A673 (cell line): ENCODE measurements around the gene RNF180. TPM values are rescaled to one million over a fixed set of nuclear protein-coding genes. Genes with fewer than 3 reads are reported as not detected.

ENCODE experiments used
- BruUV-seq: library from RNA; stranded (reverse); fragments of 400-500 nt; replicated peaks from 2 replicates; lab custom pipeline; 2021; lab: Mats Ljungman, UMichigan
- CTCF ChIA-PET: fragments of 300-600 bp; sonication (Branson Sonifier 250); formaldehyde crosslinking; loops from one replicate; lab custom pipeline; 2022; ENCODE audit warnings: antibody characterized with exemption; lab: Charles Lee
- POLR2A ChIA-PET: fragments of 300-600 bp; sonication (Branson Sonifier 250); formaldehyde crosslinking; loops from one replicate; lab custom pipeline; 2022; ENCODE audit warnings: antibody characterized with exemption; ENCODE audit not compliant: low non-redundant PET; lab: Charles Lee
- DNase-seq: peaks from one replicate; pipeline ENCODE4 v3.0.0-alpha.2; 2015; ENCODE audit warnings: low spot score
- H3K27ac ChIP-seq: fragments of 200-600 bp; sonication (generic); 2 replicates; pipeline ENCODE4 v1.5.1; 2016; ENCODE audit warnings: mixed run types, low read depth, mild to moderate bottlenecking, mixed read lengths, antibody characterized with exemption, low read length; ENCODE audit not compliant: poor library complexity, severe bottlenecking
- H3K27me3 ChIP-seq: fragments of 200-600 bp; sonication (generic); replicated peaks from 2 replicates; pipeline ENCODE4 v1.6.1; 2017; ENCODE audit warnings: mixed run types, low read depth, mild to moderate bottlenecking, mixed read lengths, antibody characterized with exemption, low read length; ENCODE audit not compliant: insufficient read depth, poor library complexity
- H3K36me3 ChIP-seq: fragments of 200-600 bp; sonication (generic); 2 replicates; pipeline ENCODE4 v1.6.1; 2016; ENCODE audit warnings: mixed run types, mild to moderate bottlenecking, mixed read lengths, antibody characterized with exemption, low read length; ENCODE audit not compliant: insufficient read depth, poor library complexity, severe bottlenecking
- H3K4me1 ChIP-seq: fragments of 200-600 bp; sonication (generic); 2 replicates; pipeline ENCODE4 v1.6.1; 2017; ENCODE audit warnings: mixed run types, mild to moderate bottlenecking, mixed read lengths, antibody characterized with exemption, low read length; ENCODE audit not compliant: insufficient read depth, poor library complexity, severe bottlenecking
- H3K4me3 ChIP-seq: fragments of 200-600 bp; sonication (generic); 2 replicates; pipeline ENCODE4 v1.5.1; 2016; ENCODE audit warnings: low read depth, mixed run types, mild to moderate bottlenecking, mixed read lengths, low read length; ENCODE audit not compliant: poor library complexity, severe bottlenecking
- H3K9me3 ChIP-seq: fragments of 200-600 bp; sonication (generic); 2 replicates; pipeline ENCODE4 v1.6.1; 2016; ENCODE audit warnings: mixed run types, low read depth, mild to moderate bottlenecking, mixed read lengths, antibody characterized with exemption, low read length; ENCODE audit not compliant: poor library complexity, severe bottlenecking
- CTCF ChIP-seq: fragments of 300-800, 200-600 bp; sonication (generic); conservative IDR thresholded peaks from 2 replicates; pipeline ENCODE4 v1.5.1; 2017; ENCODE audit warnings: low read depth, mild to moderate bottlenecking, antibody characterized with exemption, low read length, moderate library complexity, mixed read lengths
- EZH2 ChIP-seq: fragments of 200-600 bp; sonication (generic); IDR thresholded peaks from 2 replicates; pipeline ENCODE4 v1.6.1; 2017; ENCODE audit warnings: borderline replicate concordance, low read depth, mild to moderate bottlenecking, mixed read lengths, antibody characterized with exemption, low read length; ENCODE audit not compliant: poor library complexity, severe bottlenecking
- intact Hi-C: fragments of 100-400 bp; cut with micrococcal nuclease; formaldehyde crosslinking; loops from one replicate; pipeline ENCODE4 v1.10.0; 2022; ENCODE audit not compliant: unreplicated experiment
- total RNA-seq: library from RNA; stranded (reverse); gene quantifications from 2 replicates; pipeline ENCODE4 v1.2.3, GENCODE V29; 2021

Gene RNF180
- total RNA-seq, 1 experiment from 2014 or later: 0.67 TPM

GRCh38 chr5:64149857-64150521 is 15.7 kb upstream of the RNF180 start:
- H3K36me3 ChIP-seq: no peaks in the 10 kb centered on the region
- BruUV-seq: no TSS peak
- H3K27ac ChIP-seq: no peak overlapping the region
- H3K27me3 ChIP-seq: no peaks in the 10 kb centered on the region
- no peak overlapping the region for H3K4me3 ChIP-seq
- no peaks in the 10 kb centered on the region for H3K9me3 ChIP-seq
- intact Hi-C loops: loop anchor here (2.0 to 10.0 kb wide), 3 partner anchors 57 to 635 kb away; no protein-coding TSS in a partner anchor
- ChIA-PET POLR2A (no interaction called here), CTCF (no interaction called here)
- TF ChIP-seq EZH2 (no peak), CTCF (no peak)
- no peak for DNase-seq
- H3K4me1 ChIP-seq: no peaks in the 10 kb centered on the region

GRCh38 chr5:64156261-64156660 is 9.4 kb upstream of the RNF180 start:
- Histone ChIP-seq H3K27me3 (peaks cover 2% of the 10 kb centered on the region), H3K4me3 (no peak overlapping the region), H3K9me3 (no peaks in the 10 kb centered on the region), H3K36me3 (no peaks in the 10 kb centered on the region), H3K27ac (no peak overlapping the region), H3K4me1 (no peaks in the 10 kb centered on the region)
- BruUV-seq: no TSS peak
- ChIA-PET CTCF (no interaction called here), POLR2A (no interaction called here)
- intact Hi-C loops: no loop called here
- TF ChIP-seq CTCF (no peak), EZH2 (no peak)
- DNase-seq: no peak

GRCh38 chr5:64158827-64159226 is 6.8 kb upstream of the RNF180 start:
- Histone ChIP-seq H3K36me3 (no peaks in the 10 kb centered on the region), H3K9me3 (no peaks in the 10 kb centered on the region), H3K4me3 (no peak overlapping the region), H3K4me1 (no peaks in the 10 kb centered on the region), H3K27me3 (peaks cover 20% of the 10 kb centered on the region), H3K27ac (no peak overlapping the region)
- ChIA-PET CTCF (no interaction called here), POLR2A (no interaction called here)
- DNase-seq: no peak
- TF ChIP-seq EZH2 (no peak), CTCF (no peak)
- intact Hi-C loops: no loop called here
- no TSS peak for BruUV-seq
